SKM-1 treated with dmso at 0.1 percent for 144 hours (cell line): Measurements from ENCODE around the gene GCNA.

ENCODE experiments used
- DNase-seq: peaks from one replicate; lab custom pipeline; 2025; ENCODE audit not compliant: unreplicated experiment; lab: John Stamatoyannopoulos, UW

The GCNA gene

GRCh38 chrX:71615954-71616353 lies 37.7 kb downstream of the GCNA start:
- no peak for DNase-seq

DNA sequence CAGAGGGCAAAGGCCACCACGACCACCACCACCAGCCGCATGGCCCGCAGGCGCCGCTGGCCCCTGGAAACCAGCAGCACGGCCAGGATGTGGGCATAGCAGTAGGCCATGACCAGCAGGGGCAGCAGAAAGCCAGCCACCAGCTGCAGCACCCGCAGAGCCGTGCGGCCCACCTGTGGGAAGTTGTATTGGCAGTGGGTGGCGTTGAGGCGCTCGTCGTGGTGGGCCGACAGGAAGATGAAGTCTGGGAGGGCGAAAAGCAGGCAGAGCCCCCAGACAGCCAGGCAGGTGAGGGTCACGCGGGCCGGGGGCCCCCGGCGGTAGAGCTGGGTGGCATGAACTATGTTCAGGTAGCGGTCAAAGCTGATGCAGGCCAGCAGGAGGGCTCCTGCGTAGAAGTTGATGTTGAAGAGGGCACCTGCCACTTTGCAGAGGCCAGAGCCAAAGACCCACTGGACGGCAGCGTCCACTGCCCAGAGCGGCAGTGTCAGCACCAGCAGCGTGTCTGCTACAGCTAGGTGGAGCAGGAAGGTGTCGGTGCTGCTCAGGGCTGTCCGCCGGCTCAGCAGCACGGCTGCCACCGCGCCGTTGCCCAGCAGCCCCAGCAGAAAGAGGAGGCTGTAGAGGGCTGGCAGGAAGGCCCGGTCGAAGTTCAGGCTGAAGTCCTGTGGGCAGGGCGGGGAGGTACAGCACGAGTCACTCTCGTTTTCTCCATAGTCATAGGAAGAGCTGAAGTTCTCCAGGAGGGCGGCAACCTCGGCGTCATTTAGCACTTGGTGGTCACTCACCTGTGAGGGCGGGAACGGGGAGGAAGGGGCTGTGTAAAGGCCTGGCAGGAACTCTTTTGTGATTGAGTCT lies 38.7 kb downstream of the GCNA start:
- no peak for DNase-seq

GRCh38 chrX:71617742-71618141 lies 39.5 kb downstream of the GCNA start:
- DNase-seq = no peak

DNA sequence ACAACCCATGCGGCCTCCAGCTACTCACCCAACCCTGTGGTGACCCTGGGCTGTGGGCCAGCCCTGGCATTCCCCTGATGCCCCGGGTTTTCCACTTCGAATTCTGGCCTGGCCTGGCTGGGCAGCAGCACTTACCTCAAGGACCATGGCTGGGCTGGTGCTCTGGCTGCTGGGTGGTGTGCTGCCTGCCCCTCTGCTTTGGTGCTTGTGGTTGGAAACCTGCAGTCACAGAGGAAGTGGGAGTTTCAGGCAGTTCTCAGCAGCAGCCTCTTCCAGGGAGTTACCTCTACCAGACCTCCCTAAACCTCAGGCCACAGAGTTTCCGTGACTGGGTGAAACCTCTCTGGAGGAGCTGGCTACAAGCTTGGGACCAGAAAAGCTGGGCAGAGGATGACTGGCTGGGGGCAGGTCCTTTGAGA lies 40.1 kb downstream of the GCNA start, which contains the start of gene CXCR3:
Gene CXCR3 (minus strand): TSS at position 209 of the 419 bp plus-strand sequence. CDS start 62 bp downstream, at position 147.
- peak; percentile 73 for DNase-seq

- no peak for DNase-seq
Measured at GRCh38 chrX:71618787-71619186, 40.5 kb downstream of the GCNA start.

DNA sequence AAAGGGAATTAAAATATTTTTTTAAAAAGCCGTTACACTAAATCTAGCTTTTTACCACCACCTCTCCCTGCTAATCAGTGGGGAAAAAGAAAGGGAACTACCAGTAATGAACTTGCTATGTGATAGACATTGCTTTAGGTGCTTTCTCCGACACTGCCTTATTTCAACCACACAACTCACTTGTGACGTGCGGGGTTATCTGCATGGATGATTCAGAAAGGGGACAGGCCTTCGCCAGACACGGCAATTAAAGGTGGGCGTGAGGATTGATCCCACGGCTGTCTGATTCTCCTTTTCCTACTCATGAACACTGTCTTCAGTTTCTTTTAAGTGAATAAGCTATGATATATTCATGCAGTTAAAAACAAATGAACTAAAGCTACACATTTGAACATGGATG lies 41.0 kb downstream of the GCNA start:
- DNase-seq = no peak

- no peak for DNase-seq
Measured at GRCh38 chrX:71619986-71620385, 41.7 kb downstream of the GCNA start.

DNA sequence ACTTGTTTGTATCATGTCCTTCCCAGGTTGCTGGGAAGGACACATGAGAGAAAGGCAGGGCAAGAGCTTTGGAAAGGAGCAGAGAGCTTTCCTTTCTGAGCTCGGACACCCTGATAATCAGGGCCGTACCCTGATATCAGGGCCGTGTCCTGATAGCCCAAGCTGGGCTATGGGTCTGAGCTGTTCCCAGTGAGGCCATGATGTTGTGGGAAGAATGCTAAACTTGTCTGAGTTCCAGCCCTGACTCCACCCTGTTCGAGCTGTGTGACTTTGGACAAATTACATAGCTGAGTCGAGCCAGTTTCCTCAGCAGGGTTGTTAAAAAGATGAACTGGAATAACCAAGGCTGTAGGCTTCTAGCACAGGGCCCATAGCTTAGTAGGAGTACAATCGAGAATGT lies 43.4 kb downstream of the GCNA start:
- no peak for DNase-seq

DNA sequence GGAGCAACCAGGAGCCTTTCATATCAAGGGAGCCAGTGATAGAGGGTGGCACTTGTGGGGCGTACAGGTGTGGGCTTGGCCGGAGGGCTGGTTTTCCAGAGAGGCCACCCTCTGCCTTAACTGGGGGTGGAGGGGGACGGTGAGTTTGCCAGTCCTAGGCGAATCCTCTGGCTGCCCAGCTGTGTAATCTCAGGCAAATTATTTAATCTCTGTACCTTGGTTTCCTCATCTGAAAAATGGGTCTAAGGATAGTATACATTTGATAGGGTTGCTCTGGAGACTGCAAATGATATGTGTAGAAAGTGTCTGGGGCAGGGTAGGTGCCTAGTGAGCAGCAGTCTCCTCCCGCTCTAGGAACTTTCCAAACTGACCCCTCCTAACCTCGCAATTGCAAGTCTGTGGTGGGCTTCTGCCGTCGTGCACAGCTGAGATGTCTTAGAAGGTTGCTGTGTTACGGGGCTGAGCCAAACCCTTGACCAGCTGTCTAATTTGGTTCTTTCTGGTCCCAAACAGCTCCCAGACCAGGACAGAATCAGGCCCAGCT lies 43.9 kb downstream of the GCNA start:
- DNase-seq = no peak

- no peak for DNase-seq
Measured at GRCh38 chrX:71622576-71623450, 44.6 kb downstream of the GCNA start.

- no peak for DNase-seq
Measured at GRCh38 chrX:71623714-71624113, 45.5 kb downstream of the GCNA start.

DNA sequence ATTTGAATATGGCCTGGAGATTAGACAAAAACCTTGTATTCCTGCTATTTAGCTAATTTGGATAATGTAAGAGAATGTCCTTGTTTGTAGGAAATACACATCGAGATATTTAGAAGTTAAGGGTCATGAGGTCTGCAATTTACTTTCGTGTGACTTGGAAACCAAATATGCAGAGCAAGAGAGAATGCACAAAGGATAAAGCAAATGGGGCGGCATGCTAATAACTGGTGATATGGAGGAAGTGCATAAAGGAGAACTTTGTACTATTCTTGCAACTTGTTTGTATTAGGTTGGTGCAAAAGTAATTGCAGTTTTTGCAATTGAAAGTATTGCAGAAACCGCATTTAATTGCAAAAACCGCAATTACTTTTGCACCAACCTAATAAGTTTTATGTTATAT lies 47.2 kb downstream of the GCNA start:
- no peak for DNase-seq

DNA sequence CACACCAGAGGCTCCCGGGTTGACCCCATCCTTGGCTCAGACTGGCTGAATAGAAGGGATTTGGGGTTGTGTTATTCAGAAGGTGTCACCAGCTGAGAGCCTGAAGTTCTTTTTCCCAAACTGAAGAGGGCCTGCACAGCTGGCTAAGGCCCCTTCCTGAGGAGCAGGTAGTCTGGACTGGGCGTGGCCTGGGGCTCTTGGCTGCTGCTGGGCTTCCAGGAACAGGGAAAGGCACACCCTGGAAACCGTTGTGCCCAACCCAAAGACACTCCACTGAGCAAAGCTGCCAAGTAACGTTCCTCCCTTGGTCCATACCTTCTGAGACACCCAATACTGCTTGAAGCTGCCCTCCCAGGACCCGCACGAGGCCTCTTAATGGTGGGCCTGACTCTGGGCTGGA lies 48.3 kb downstream of the GCNA start:
- no peak for DNase-seq

GRCh38 chrX:71627588-71628404 lies 49.6 kb downstream of the GCNA start:
- DNase-seq = no peak

GRCh38 chrX:71629467-71629866 lies 51.2 kb downstream of the GCNA start:
- no peak for DNase-seq

- no peak for DNase-seq
Measured at GRCh38 chrX:71632923-71633657, 54.9 kb downstream of the GCNA start.

- no peak for DNase-seq
Measured at GRCh38 chrX:71634366-71634765, 56.1 kb downstream of the GCNA start.

DNA sequence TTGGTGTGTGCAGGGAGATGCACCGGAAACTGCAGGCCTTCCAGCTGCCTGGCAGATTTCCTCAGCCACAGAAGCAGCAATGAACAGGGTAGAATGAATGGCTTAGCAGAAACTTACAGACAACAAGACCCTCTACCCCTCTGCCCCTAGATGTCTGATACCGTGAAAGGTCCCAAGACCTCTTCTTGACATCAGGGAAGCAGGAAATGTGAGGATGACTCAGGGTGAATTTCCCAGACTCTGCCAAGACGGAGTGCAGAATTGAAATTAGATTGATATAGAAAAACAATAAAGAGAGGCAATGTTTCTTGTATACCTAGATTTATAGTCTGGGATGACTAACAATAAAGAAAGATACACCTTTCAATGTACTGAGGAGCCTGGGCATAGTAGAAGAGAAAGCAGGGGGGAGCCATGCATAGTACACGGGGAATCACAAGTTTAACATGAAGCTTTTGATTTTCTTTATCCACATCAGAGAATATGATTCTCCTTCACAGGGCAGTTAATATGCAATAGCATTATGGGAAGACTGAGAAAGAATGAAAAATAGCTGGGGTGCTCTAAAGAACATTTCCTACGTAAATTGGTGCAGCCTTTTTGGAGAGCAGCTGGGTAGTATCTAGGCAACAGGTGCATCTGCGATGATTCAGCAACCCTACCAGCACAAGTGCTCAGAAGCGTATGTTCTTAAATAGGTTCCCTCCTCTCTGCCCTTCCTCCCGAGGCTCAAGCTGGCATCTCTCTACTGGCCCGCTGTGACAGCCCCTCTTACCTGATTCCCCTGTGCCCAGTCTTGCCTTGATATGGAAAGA lies 58.4 kb downstream of the GCNA start:
- no peak for DNase-seq

- DNase-seq = no peak
Measured at GRCh38 chrX:71637253-71637618, 59.0 kb downstream of the GCNA start.
